NB4 (cell line): ENCODE data around the gene MACROD2.

Experiments used
- CTCF ChIP-seq: IDR thresholded peaks from one replicate; pipeline ENCODE4 v1.5.1; 2012; ENCODE audit warnings: low read depth, low read length
- POLR2A ChIP-seq: IDR thresholded peaks from 2 replicates; pipeline ENCODE4 v1.6.1; 2011; ENCODE audit warnings: mild to moderate bottlenecking; ENCODE audit not compliant: insufficient read length; ENCODE audit errors: extremely low read depth

- TF ChIP-seq CTCF (no peak), POLR2A (no peak)
These were observed 1525.7 kb downstream of the MACROD2 start for GRCh38 chr20:15520930-15521524.
